NCI-H128 (cell line): Measurements from ENCODE around the gene CORO7.

ENCODE experiments used
- DNase-seq: peaks from one replicate; lab custom pipeline; 2025; ENCODE audit not compliant: unreplicated experiment; lab: John Stamatoyannopoulos, UW

The CORO7 gene

DNA sequence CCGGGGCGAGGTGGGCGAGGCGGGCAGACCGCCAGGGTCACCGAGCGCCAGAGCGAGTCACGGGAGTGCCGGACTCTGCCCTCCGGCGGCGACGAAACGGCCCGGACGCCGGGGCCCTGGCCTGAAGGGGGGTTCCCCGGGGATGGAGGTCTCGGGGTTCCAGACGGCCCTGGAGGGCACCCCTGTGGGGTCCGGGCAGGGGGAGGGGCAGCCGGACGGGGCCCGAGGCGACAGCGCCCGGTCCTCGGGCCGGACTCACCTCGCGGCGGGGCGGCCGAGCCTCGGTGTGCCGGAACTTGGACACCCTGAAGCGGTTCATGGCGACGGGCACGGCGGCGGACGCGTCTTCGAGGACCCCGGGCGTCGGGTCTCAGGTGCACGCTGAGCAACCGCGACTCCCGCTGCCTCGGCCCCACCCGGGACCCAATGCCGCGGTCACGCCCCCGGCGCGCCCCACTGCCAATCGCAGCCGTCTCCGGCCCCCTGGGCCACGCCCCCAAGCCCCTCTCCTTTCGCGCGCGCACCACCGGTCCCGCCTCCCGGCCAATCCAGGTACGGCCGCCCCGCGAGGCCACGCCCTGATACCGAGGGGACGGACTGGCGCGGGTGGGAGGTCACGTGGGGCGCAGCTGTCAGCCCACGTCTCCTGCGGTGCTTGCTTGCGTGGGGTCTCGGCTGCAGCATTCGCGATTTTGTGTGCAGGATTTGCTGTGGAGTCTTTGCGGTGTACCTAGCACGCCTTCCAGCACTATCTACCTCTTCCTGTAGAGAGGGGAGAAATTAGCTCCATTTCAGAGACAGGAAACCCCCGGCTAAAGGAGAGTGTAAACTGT lies at the start of gene CORO7:
Gene CORO7 (minus strand): TSS at position 397 of the 833 bp plus-strand sequence. CDS start 78 bp downstream, at position 319.
- DNase-seq, result peak; percentile 70

DNA sequence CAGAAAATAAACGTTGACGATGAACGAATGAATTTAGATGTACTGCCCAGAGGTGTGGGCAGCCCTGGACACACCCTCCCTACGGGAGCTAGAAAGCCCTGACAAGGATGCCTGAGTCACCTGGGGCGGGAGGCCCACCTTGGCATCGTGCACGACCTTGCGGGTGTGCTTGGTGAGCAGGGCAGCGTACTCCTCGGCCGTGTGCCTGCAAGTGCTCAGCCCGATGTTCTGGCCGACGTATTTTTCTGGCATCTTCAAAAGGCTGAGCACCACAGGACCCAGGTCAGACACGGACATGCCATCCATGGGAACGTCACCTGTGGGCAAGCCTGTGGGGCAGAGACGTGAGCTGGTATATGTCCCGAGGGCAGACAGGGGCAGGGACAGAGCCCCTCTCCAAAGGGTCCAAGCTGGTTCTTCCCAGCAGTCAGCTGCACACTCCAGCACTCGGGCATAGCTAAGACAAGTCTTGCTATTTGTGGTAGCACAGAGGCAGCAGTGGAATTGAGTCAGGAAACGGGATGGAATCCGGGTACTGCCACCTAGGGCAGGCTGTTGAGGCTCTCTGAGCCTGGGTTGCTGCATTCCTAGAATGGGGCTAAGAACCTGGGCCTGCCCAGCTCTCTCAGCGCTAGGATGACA lies 47.2 kb upstream of the CORO7 start:
- DNase-seq, result no peak

DNA sequence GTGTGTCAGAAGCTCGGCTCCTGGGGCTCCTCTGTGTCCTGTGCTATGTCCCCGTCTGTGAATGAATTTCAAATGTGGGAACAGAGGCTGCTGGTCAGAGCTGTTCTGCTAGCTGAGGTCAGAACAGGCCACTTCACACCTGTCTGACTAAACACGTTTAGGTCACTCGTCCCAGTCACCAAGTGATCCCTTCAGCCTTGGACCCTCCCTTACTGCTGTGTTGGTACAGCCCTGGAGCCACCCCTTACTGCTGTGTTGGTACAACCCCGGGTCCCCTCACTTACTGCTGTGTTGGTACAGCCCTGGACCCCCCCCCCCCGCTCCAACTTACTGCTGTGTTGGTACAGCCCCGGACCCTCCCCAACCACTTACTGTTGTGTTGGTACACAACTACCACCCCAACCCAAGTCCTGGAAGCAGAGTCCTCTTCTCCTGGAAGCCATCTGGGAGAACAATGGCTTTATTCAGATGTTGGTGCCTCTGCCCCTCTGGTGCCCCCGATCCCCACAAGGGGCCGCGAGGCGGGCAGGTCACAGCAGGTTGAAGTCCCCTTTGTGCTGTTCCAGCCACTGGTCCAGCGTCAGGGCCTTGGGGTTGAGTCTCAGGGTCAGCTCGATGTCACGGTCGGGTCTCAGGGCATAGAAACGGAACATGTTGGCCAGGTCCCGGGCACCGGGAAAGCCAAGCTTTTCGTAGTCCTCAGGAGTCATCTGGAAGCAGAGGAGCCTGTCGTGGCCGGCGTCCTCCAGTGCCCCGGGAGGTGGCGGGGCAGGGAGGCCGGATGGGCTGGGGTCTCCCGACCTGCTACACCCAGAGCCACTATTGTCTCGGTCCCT lies 45.1 kb upstream of the CORO7 start:
- DNase-seq, result no peak

DNA sequence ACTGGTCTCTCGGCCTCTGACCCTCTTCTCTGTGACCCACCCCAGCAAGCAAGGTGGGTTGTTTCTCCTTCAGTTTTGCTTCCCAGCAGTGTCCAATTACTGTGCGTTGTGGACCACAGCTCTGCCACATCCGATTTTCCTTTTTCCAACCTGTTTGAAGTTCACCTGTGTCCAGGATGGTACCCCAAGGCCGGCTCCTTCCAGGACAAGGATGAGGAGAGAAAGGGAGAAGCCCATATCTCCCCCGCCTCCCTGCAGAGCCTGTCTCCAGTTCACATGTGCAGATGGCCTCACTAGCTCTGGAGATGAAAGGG lies 44.5 kb upstream of the CORO7 start:
- DNase-seq, result no peak

DNA sequence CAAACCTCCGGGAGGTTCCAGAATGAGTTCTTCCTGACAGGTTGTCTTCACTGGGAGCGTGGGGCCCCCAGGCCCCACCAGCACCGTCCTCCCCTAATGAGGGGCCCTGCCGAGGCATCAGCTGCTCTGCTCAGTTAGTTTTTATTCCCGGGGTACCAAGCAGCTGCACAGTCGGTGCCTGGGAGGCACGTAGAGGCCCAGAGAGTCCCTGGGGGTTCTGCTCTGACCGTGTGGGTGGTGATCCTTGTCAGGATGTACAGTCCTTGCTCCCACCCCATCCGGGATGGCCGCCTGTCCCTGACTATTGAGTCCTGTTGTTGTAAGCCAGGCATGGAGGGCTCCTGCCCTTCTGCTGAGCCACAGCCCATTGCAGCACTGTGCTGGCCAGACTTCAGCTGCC lies 39.6 kb upstream of the CORO7 start:
- DNase-seq, result no peak

DNA sequence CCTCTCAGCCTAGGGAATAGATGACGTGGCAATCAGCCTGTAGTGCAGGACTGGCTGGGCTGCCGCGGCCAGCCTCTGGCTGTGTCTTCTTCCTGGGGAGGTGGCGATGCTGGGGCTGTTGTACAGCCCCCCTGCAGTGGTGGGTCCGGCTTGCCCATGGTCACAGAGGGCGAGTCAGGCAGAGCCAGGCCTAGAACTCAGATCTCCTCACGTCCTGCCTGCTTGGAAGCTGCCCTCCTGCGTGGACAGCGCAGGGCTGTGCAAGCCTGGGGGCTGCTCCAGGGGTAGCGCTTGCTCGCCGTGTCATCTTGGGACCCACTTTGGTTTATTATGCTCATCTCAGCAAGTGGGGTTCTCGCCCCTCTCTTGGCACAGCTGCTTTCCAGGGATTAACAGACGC lies 38.7 kb upstream of the CORO7 start:
- no peak for DNase-seq

DNA sequence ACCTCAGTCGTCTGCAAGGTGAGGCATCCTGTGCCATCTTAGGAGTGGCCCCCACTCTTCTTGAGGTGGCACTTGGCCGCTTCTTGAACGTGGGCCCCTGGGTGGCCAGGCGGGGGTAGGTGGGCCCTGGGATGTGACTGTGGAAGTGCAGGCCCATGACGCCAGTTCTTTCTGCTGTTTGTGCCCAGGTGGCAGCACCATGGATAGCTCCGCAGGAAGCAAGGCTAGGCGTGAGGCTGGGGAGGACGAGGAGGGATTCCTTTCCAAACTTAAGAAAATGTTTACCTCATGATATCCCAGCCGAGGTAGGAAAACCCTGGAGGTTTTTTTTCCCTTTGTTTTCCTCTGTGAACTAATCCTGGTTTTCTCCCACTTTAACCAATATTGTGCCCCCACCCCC lies 38.2 kb upstream of the CORO7 start:
- DNase-seq, result no peak

DNA sequence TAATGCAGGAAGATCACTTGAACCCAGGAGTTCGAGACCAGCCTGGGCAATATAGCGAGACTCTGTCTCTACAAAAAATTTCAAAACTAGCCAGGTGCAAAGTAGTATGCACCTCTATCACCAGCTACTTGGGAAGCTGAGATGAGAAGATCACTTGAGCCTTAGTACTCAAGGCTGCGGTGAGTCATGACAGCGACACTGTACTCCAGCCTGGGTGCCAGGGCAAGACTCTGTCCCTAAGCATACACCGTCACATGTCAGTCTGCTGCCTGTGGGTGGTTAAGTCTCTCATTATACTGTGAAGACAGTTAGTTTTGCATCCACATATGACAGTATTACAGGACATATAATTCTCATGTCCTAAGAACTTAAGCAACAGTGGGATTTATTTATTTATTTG lies 36.3 kb upstream of the CORO7 start:
- no peak for DNase-seq

DNA sequence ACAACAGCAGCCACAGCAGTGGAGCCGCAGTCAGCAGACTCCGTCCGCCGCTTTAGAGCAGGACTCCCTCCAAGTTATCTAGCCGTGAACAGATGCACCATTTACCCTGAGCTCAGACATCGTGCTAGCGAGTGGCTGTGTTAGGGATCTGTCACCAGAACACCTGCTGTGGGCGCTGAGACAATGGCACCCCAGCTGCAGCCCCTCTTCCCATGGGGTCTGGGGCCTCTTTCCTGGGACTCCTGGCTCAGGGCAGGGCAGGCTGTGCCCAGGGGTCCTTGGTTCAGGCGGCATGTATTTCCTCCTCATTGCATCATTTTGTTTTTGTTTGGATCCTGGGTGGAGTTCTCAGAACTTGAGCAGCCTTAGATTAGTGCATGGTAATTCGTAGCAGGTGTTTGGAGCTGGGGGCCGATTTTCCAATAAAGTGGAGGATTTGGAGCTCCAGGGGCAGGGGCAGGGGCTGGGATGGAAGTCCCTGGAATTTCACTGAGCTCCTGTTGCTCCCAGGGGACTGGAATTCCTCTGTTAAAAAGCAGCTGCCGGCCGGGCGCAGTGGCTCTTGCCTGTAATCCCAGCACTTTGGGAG lies 34.6 kb upstream of the CORO7 start:
- DNase-seq, result no peak

DNA sequence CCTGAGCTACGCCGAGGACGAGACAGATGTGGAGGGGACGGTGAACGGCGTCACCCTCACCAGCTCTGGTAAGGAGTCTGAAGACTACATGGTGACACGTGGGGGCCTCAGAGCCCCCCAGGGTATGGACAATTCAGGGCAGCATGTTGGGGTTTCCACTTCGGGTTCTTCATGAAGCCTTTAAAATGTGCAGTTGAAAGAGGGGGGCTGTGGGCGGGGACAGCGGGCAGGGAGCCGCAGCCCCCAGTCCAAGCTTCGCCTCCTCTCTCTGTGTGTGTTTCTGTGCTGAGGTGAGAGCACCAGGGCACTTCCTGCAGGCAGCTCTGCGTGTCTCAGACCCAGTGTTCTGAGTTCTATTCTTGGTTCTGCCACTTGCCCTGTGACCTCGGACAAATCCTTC lies 34.0 kb upstream of the CORO7 start:
- no peak for DNase-seq

DNA sequence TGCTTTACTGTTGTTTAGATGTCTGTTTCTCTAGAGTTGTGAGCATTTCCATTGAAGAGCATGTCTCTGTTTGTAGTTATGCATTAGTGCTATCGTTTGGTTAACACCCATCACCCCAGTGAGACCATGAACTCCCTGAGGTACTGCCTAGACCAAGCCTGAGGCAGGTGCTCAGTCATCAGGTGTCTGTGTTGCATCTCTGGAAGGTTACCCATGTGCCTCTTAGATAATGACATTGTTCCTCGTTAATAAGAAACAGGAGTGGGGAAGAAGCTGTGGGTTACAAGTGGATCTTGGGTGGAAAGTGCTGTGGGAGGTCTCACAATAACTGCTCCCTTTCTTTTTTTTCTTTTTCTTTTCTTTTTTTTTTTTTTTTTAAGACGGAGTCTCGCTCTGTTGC lies 27.6 kb upstream of the CORO7 start:
- no peak for DNase-seq

DNA sequence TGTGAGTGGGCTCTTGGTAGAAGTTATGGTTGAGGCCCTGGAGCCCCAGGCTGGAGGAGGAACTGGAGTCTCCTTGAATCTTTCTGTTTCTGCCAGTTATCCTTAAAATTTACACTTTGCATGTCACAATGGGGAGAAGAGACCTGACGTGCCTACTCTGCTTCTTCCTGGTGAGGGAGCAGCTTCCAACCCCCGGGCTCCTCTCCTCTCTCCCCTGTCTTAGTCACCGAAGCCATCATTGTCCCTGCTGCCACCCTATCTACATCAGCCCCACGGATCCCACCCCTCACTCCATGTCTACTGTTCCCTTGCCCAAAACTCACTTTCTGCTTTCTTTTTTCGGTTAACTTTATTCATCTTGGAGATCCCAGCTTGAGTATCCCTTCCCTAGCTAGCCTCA lies 26.9 kb upstream of the CORO7 start:
- no peak for DNase-seq

DNA sequence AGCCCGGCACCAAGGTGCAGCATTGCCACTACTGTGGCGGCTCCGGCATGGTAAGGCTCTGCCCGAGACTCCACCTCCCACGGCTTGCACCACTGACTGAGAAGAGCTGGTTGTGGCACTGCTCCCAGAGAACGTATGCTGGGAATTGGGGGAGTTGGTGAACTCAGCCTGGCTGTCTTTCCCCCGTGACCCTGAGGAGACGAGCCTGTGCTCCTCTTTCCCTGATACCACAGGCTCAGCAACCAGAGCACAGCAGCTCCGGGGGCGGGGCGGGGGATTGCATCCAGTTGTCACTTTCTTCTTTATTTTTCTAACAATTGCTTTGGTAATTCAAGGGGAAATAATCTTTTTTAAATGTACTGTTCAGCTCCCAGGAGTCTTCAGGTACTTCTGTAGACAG lies 26.0 kb upstream of the CORO7 start:
- no peak for DNase-seq

DNA sequence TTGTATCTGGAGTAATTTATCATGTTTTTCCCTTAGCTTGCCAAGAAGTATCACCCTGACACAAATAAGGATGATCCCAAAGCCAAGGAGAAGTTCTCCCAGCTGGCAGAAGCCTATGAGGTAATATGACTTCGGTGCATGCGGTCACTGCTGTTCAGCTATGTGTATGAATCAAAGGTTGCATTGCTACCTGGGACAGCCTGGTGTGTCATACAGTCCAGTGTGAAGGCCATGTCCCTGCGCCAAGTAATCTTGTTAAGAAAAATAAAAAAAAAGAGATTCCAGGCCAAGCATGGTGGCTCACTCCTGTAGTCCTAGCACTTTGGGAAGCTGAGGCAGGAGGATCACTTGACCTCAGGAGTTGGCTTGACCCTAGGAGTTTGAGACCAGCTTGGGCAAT lies 21.0 kb upstream of the CORO7 start:
- no peak for DNase-seq

DNA sequence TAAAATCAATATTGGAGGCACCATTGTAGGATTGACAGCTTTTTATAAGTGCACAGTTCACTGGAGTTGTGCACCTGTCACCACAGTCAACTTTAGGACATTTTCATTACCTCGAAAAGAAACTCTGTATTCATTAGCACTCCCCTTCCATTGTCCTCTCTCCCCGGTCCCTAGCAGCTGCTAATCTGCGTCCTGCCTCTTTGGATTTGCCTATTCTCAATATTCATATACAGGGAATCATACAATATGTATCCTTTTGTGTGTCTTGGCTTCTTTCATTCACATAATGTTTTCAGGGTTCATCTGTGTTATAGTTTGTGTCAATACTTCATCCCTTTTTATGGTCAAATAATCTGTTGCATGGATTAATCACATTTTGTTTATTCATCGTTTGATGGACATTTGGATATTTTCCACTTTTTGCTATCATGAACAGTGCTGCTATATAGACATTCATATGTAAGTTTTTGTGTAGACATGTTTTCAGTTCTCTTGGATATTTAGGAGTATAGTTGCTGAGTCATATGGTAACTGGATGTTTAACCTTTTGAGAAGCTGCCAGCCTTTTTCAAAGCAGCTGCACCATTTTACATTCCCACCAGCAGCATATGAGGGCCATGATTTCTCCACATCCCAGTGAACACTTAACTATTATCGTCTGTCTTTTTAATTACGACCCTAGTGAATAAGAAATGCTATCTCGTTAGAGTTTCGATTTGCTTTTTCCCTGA lies 19.1 kb upstream of the CORO7 start:
- no peak for DNase-seq

DNA sequence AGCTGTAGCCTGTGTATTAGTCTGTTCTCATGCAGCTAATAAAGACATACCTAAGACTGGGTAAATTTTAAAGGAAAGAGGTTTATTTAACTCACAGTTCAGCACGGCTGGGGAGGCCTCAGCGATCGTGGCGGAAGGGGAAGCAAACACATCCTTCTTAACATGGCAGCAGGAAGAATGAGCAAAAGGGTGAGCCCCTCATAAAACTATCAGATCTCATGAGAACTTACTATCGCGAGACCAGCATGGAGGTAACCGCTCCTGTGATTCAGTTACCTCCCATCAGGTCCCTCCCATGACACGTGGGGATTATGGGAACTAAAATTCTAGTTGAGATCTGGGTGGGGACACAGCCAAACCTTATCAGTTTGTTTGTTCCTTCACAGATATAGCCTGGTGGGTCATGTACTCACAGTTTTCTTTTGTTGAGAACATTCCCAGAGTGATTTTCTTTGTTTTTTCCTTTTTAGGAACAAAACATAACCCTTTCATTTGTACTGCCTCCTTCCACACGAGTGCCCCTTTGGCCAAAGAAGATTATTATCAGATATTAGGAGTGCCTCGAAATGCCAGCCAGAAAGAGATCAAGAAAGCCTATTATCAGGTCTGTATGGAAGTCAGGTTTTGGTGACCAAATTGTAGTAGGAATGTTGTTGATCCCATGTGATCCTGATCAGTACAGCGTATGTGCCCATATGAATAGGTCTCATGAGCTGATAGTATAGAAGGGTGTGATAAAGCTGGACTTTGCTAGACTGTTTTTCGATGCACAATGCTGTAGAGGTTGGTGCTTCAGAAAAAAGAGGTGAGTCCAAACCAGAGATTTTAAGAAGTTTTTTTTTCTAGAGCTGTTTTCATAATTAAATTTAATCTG lies 17.8 kb upstream of the CORO7 start:
- no peak for DNase-seq

DNA sequence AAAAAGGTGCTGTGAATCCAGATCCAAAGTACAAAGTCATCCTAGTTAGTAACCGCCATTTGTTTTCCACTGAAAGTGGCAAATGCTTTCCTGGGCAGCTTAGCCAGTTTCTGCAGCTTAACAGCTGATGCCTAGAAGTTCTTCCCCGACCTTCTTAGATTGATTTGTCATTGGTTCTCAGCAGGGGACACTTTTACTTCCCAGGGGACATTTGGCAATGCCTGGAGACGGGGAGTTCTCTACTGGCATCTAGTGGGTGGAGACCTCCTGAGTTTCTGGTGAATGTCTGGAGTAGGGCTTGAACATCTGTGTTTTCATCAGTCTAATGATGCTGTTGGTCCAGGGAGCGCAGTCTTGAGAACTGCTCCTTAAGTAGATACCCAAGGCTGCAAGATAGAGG lies 16.8 kb upstream of the CORO7 start:
- no peak for DNase-seq

DNA sequence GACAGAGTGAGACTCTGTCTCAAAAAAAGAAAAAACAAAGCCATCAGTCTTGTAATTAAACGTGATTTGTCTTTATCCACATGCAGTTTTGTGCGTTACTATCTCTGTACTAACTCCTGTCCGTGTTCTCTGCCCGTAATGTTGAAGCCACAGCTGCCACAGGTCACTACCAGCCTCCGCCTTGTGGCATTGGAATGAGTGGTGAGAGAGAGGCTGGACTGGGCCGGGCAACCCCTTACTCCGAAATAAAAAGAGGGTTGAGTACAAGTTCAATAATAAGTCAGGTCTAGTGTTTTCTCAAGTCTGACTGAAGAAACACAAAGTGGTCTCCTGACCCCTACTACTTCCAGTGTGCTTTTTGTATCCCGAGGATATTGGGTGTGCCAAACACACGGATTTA lies 14.6 kb upstream of the CORO7 start:
- no peak for DNase-seq

DNA sequence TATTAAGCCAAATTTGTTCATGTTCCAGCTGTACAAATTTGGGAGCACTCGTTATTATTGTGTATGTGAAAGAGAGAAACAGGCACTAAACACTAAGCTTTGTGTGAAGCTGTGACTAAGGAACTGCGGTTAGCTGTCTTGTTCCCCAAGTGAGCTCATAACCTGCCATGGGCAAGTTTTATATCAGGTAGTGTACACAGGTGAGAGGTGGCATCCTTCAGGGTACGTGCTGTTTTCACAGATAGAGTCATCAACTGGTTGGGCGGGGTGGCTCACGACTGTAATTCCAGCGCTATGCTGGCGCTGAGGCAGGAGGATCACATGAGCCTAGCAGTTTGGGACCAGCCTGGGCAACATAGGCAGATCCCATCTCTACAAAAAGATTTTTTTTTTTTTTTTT lies 12.1 kb upstream of the CORO7 start:
- DNase-seq, result no peak

DNA sequence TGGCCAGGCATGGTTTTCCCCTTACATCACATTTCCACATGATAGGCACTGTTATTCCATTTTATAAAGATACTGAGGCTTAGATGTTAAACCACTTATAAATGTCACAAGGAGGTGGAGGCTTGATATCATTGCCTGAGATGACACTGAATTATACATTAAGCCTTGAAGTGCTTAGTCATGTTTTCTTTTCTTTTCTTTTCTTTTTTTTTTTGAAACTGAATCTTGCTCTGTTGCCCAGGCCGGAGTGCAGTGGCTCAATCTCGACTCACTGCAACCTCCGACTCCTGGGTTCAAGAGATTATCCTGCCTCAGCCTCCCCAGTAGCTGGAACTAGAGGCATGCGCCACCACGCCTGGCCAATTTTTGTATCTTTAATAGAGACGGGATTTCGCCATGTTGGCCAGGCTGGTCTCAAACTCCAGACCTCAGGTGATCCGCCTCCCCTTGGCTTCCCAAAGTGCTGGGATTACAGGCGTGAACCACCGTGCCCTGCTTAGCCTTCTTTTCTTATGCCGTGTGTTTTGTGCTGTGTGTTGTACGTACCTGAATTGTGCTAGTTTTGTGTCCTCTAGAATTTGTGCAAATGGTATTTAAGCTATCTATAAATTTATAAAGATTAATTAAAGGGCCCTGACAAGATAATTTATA lies 10.5 kb upstream of the CORO7 start:
- DNase-seq, result no peak
